Neuronal stem cell (in vitro differentiated cells): ENCODE data around the gene VSIG2.

Experiments
- DNase-seq: peaks from one replicate; pipeline ENCODE4 v3.0.0-alpha.2; 2013; ENCODE audit warnings: low spot score
- H2AFZ ChIP-seq: one replicate; pipeline ENCODE4 v1.6.1; 2013; ENCODE audit warnings: mild to moderate bottlenecking, low read length, inconsistent platforms
- H2AK5ac ChIP-seq: 2 replicates; pipeline ENCODE4 v1.6.1; 2013; ENCODE audit warnings: low read depth, mild to moderate bottlenecking, inconsistent platforms, low read length, moderate library complexity, mixed read lengths
- H2BK120ac ChIP-seq: 2 replicates; pipeline ENCODE4 v1.6.1; 2013; ENCODE audit warnings: low read depth, mild to moderate bottlenecking, inconsistent platforms, low read length, moderate library complexity, mixed read lengths
- H2BK12ac ChIP-seq: one replicate; pipeline ENCODE4 v1.6.1; 2013; ENCODE audit warnings: low read length, inconsistent platforms
- H2BK15ac ChIP-seq: 2 replicates; pipeline ENCODE4 v1.6.1; 2013; ENCODE audit warnings: mild to moderate bottlenecking, low read length, inconsistent platforms, mixed read lengths
- H2BK5ac ChIP-seq: one replicate; pipeline ENCODE4 v1.6.1; 2013; ENCODE audit warnings: inconsistent platforms, mild to moderate bottlenecking, low read length, moderate library complexity
- H3K14ac ChIP-seq: one replicate; pipeline ENCODE4 v1.6.1; 2013; ENCODE audit warnings: low read length, inconsistent platforms
- H3K18ac ChIP-seq: 2 replicates; pipeline ENCODE4 v1.6.1; 2013; ENCODE audit warnings: low read length, inconsistent platforms
- H3K23ac ChIP-seq: 2 replicates; pipeline ENCODE4 v1.6.1; 2013; ENCODE audit warnings: low read depth, mild to moderate bottlenecking, mixed read lengths, low read length, inconsistent platforms; ENCODE audit not compliant: poor library complexity
- H3K27ac ChIP-seq: replicated peaks from 3 replicates; pipeline ENCODE4 v1.5.1; 2013; ENCODE audit warnings: low read length, inconsistent platforms
- H3K27me3 ChIP-seq, 3 experiments: 2 replicates each; pipeline ENCODE4 v1.6.1; 2013; ENCODE audit warnings: low read length in 3 of 3, mild to moderate bottlenecking in 2 of 3, inconsistent platforms in 1 of 3, low read depth in 1 of 3, mixed read lengths in 1 of 3, moderate library complexity in 1 of 3; ENCODE audit not compliant: control insufficient read depth in 3 of 3, insufficient read depth in 3 of 3
- H3K36me3 ChIP-seq, 2 donors: replicated peaks in 1 of 2; 2 replicates each; pipeline ENCODE4 v1.6.1; 2013; ENCODE audit warnings: low read length in 2 of 2; ENCODE audit not compliant: control insufficient read depth in 2 of 2, insufficient read depth in 2 of 2
- H3K4ac ChIP-seq: 2 replicates; pipeline ENCODE4 v1.6.1; 2013; ENCODE audit warnings: inconsistent platforms, mild to moderate bottlenecking, low read length, moderate library complexity
- H3K4me1 ChIP-seq, 2 donors: 1 replicate in 1 of 2; 2 replicates in 1 of 2; pipeline ENCODE4 v1.6.1; 2013; ENCODE audit warnings: low read length in 2 of 2, low read depth in 1 of 2; ENCODE audit not compliant: control insufficient read depth in 2 of 2, insufficient read depth in 1 of 2
- H3K4me2 ChIP-seq: one replicate; pipeline ENCODE4 v1.6.1; 2013; ENCODE audit warnings: mild to moderate bottlenecking, low read length, inconsistent platforms; ENCODE audit not compliant: insufficient read depth, poor library complexity, severe bottlenecking
- H3K4me3 ChIP-seq, 2 donors: 2 replicates each; pipeline ENCODE4 v1.5.1; 2013; ENCODE audit warnings: low read length in 2 of 2, mild to moderate bottlenecking in 2 of 2, inconsistent platforms in 1 of 2, moderate library complexity in 1 of 2
- H3K79me1 ChIP-seq: one replicate; pipeline ENCODE4 v1.6.1; 2013; ENCODE audit warnings: low read depth, mild to moderate bottlenecking, inconsistent platforms, low read length, moderate library complexity
- H3K9ac ChIP-seq: one replicate; pipeline ENCODE4 v1.6.1; 2013; ENCODE audit warnings: mild to moderate bottlenecking, low read depth, low read length, inconsistent platforms; ENCODE audit not compliant: poor library complexity
- H3K9me3 ChIP-seq, 2 donors: replicated peaks in 1 of 2; 2 replicates each; pipeline versions ENCODE3 to v1.6.1; 2013; ENCODE audit warnings: low read length in 2 of 2, mild to moderate bottlenecking in 2 of 2, inconsistent platforms in 1 of 2, low read depth in 1 of 2, mixed read lengths in 1 of 2, moderate library complexity in 1 of 2; ENCODE audit not compliant: control insufficient read depth in 2 of 2, insufficient read depth in 1 of 2
- H4K8ac ChIP-seq: one replicate; pipeline ENCODE4 v1.6.1; 2013; ENCODE audit warnings: low read depth, mild to moderate bottlenecking, inconsistent platforms, low read length, moderate library complexity
- H4K91ac ChIP-seq: one replicate; pipeline ENCODE4 v1.6.1; 2013; ENCODE audit warnings: low read length, low read depth, mild to moderate bottlenecking, inconsistent platforms; ENCODE audit not compliant: poor library complexity
- WGBS, 2 donors: extraction: QIAGEN DNeasy Blood & Tissue Kit; methylation state at CpG; one replicate each; pipeline ENCODE4 v1.1.7; 2013; ENCODE audit warnings: missing lambda C conversion rate in 2 of 2, mixed read lengths in 1 of 2; ENCODE audit not compliant: insufficient read length in 2 of 2, insufficient replicate concordance in 1 of 2; ENCODE audit errors: extremely low coverage in 2 of 2; 5-methylcytosine and 5-hydroxymethylcytosine counted together

The VSIG2 gene

GRCh38 chr11:124727474-124727873 lies 24.6 kb downstream of the VSIG2 start:
- H4K8ac ChIP-seq = no peak overlapping the region
- no peak overlapping the region for H3K18ac ChIP-seq
- no peak overlapping the region for H2BK15ac ChIP-seq
- no peak overlapping the region for H3K23ac ChIP-seq
- no peak for DNase-seq
- H3K79me1 ChIP-seq = no peaks in the 10 kb centered on the region
- WGBS, 2 donors = no CpG with 5 or more reads among the region's 4 CpGs
- H3K9ac ChIP-seq = no peak overlapping the region
- no peak overlapping the region for H3K14ac ChIP-seq
- H4K91ac ChIP-seq = no peak overlapping the region
- H3K4me3 ChIP-seq = no peak overlapping the region
- no peak overlapping the region for H2AFZ ChIP-seq
- H2AK5ac ChIP-seq = no peak overlapping the region
- no peaks in the 10 kb centered on the region for H3K36me3 ChIP-seq
- no peak overlapping the region for H3K4me2 ChIP-seq
- no peak overlapping the region for H2BK5ac ChIP-seq
- H3K27ac ChIP-seq = no peak overlapping the region
- H3K4ac ChIP-seq = no peak overlapping the region
- H3K4me1 ChIP-seq = peaks cover 8 to 36% of the 10 kb centered on the region in 2 donors
- peaks cover 0 to under 1% (median 0%) of the 10 kb centered on the region in 3 experiments for H3K27me3 ChIP-seq
- H2BK120ac ChIP-seq = no peak overlapping the region
- peaks cover 0 to 2% of the 10 kb centered on the region in 2 donors for H3K9me3 ChIP-seq
- H2BK12ac ChIP-seq = no peak overlapping the region

- peaks cover 0 to 10% (median 2%) of the 10 kb centered on the region in 3 experiments for H3K27me3 ChIP-seq
Measured at GRCh38 chr11:124725719-124726105, 26.3 kb downstream of the VSIG2 start.

GRCh38 chr11:124724979-124725718 lies 26.9 kb downstream of the VSIG2 start:
- Histone ChIP-seq H3K27me3 (peaks cover 0 to 11% (median 6%) of the 10 kb centered on the region in 3 experiments), H4K91ac (no peak overlapping the region), H3K4me3 (no peak overlapping the region), H2AFZ (peak overlapping the region; percentile 87), H2BK12ac (no peak overlapping the region), H3K4me1 (peaks cover 8 to 45% of the 10 kb centered on the region in 2 donors), H2BK15ac (no peak overlapping the region), H3K23ac (no peak overlapping the region), H2BK120ac (no peak overlapping the region), H3K79me1 (no peaks in the 10 kb centered on the region), H3K4me2 (no peak overlapping the region), H3K9me3 (no peaks in the 10 kb centered on the region), H3K9ac (no peak overlapping the region), H4K8ac (no peak overlapping the region), H3K36me3 (no peaks in the 10 kb centered on the region), H3K18ac (no peak overlapping the region), H3K14ac (no peak overlapping the region), H3K27ac (no peak overlapping the region), H2AK5ac (no peak overlapping the region), H3K4ac (no peak overlapping the region), H2BK5ac (no peak overlapping the region)
- WGBS, 2 donors = no CpG with 5 or more reads among the region's 14 CpGs
- no peak for DNase-seq

More at GRCh38 chr11:124725719-124726105, 26.3 kb downstream of the VSIG2 start:
- Histone ChIP-seq H4K8ac (no peak overlapping the region), H3K27ac (no peak overlapping the region), H3K9ac (no peak overlapping the region), H2BK15ac (no peak overlapping the region), H3K18ac (no peak overlapping the region), H3K23ac (no peak overlapping the region), H2AFZ (peak overlapping the region; percentile 87), H4K91ac (no peak overlapping the region), H3K14ac (no peak overlapping the region), H2BK120ac (no peak overlapping the region), H3K36me3 (no peaks in the 10 kb centered on the region), H2BK12ac (no peak overlapping the region), H3K4ac (no peak overlapping the region), H2BK5ac (no peak overlapping the region), H3K4me3 (no peak overlapping the region), H2AK5ac (no peak overlapping the region), H3K4me1 (peaks cover 8 to 45% of the 10 kb centered on the region in 2 donors), H3K79me1 (no peaks in the 10 kb centered on the region), H3K9me3 (peaks cover 0 to 2% of the 10 kb centered on the region in 2 donors), H3K4me2 (no peak overlapping the region)
- no CpG with 5 or more reads among the region's 6 CpGs for WGBS, 2 donors
- DNase-seq = no peak

DNA sequence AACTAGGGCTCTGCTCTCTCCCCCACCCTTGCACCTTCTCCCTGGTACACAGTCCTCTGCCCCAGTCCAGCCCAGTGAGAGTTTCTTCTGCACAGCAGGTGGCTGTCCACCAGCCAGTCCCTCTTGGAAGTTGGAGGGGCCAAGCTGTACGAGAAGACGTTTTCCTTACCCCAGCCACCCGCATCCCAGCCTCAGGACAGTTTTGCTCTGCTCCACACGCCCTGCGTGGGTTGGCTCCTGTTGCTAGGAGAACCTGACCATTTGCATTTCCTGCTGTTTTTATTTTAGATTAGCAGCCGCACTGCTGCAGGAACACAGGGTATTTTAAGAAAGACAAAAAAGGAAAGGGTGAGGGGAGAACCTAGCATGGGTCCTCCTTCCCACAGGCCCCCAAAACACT lies 29.9 kb downstream of the VSIG2 start:
- WGBS, 2 donors = no CpG with 5 or more reads among the region's 6 CpGs
- no peaks in the 10 kb centered on the region for H3K79me1 ChIP-seq
- H2AK5ac ChIP-seq = no peak overlapping the region
- no peak overlapping the region for H3K4me3 ChIP-seq
- H2BK120ac ChIP-seq = no peak overlapping the region
- H3K27me3 ChIP-seq = peaks cover 3 to 40% (median 34%) of the 10 kb centered on the region in 3 experiments
- no peak overlapping the region for H3K9ac ChIP-seq
- no peak overlapping the region for H2BK12ac ChIP-seq
- H2BK5ac ChIP-seq = no peak overlapping the region
- H3K9me3 ChIP-seq = no peaks in the 10 kb centered on the region
- no peak overlapping the region for H3K18ac ChIP-seq
- no peak overlapping the region for H2BK15ac ChIP-seq
- no peak overlapping the region for H3K23ac ChIP-seq
- DNase-seq = no peak
- H3K14ac ChIP-seq = no peak overlapping the region
- peak overlapping the region; percentile 12 for H2AFZ ChIP-seq
- H3K4ac ChIP-seq = no peak overlapping the region
- peaks cover 13 to 49% of the 10 kb centered on the region in 2 donors for H3K4me1 ChIP-seq
- H3K4me2 ChIP-seq = no peak overlapping the region
- no peaks in the 10 kb centered on the region for H3K36me3 ChIP-seq
- no peak overlapping the region for H4K8ac ChIP-seq
- no peak overlapping the region for H3K27ac ChIP-seq
- H4K91ac ChIP-seq = no peak overlapping the region
